GM19193 (cell line): ENCODE data around the gene S100A3.

Source experiments
- POLR2A ChIP-seq: IDR thresholded peaks from 4 replicates; pipeline ENCODE4 v1.6.1; 2011; ENCODE audit not compliant: insufficient read depth, insufficient read length; ENCODE audit errors: extremely low read depth

Gene S100A3, protein sequence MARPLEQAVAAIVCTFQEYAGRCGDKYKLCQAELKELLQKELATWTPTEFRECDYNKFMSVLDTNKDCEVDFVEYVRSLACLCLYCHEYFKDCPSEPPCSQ

DNA sequence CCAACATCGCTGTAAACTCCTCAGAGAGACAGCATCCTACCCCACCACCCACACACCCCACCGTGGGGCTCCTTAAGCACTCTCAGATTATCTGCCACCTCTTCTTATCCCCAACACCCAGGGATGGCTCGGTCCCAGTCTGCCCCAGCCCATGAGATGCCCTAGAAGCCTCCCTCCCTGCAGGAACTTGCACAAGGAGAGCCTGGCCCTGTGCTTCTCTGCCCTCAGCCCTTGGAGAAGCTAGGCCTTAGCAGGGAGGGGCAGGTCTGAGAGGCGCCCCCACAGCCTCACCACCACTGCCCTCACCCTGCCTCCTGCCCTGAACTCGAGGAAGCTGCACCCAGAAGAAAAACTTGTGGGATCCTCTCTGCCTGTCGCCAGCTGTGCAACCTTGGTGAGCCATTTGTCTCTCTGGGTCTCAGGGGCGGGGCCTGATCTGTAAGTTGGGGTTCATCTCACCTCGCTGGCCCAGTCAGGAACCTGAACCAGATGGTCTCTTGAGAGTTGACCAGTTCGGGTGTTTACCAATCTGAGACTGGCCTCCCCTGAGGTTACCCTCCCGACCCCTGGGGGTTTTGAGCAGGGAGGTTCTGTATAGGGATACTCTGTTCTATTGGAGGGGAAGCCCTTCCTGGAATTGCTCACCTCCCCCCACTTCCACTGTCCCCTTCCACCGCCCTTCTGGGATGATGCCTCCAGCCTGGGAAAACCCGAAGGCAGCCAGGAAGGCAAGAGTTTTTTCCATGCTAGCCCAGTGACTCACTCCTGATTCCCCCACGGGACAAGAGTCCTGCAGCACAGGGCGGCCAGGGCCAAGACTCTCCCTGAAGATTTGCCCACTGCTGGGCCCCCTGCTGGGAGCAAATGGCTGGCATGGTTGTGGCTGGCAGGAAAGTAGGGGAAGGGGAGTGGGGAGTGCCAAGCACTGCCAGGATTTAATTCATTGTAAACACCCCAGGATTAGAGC, at the start of gene S100A3:
Gene S100A3 (minus strand): TSS at position 537 of the 967 bp plus-strand sequence. CDS start 773 bp downstream, outside the sequence.
- no peak for TF ChIP-seq POLR2A

DNA sequence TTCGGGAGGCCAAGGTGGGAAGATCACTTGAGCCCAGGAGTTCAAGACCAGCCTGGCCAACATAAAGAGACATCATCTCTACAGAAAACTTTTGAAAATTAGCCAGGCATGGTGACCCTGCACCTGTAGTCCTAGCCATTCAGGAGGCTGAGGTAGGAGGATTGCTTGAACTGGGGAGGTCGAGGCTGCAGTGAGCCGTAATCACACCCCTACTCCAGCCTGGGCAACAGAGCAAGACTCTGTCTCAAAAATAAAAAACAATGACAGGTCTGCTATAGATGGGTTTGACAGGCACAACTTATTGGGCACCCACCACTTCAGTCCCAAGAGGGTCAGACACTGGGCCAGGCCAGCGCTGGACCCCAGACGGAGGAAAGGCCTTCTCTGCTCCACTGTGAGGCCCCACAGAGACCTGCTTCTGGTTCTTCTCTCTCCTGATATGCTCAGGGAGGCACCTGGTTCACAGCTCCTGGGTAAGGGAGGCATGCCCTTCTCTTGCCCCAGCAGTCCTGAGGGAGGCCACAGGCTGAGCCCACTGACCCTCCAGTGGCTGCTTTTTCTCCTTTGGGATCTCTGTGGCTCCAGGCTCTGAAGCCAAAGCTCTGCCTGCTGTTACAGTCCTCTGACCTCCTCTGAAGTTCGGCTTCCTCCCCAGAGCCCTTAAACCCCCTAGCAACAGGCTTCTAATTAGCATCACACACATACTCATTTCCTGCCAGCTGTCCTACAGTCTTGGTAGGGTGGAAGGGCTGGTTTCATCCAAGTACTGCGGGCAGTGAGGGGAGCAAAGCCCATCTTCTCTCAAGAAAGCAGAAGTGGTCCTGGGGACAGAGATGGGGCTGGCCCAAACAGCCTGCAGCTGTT, 49.5 kb upstream of the S100A3 start:
- peak; percentile 65 for TF ChIP-seq POLR2A

DNA sequence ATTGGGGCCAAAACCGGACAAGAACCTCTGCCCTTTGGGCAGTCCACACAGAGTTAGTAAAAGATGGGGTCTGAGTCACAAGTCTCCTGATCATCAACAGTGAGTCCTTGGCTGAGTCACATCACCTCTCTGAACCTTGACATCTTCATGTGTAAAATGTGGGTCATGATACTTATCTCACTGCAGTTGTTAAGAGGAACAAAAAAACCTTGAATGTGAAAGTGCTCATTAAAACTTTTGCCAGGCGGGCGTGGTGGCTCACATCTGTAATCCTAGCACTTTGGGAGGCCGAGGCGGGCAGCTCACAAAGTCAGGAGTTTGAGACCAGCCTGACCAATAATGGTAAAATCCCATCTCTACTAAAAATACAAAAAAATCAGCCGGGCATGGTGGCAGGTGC, 48.1 kb upstream of the S100A3 start:
- TF ChIP-seq POLR2A = no peak

- no peak for TF ChIP-seq POLR2A
These were observed 43.7 kb upstream of the S100A3 start for GRCh38 chr1:153592748-153593147.

DNA sequence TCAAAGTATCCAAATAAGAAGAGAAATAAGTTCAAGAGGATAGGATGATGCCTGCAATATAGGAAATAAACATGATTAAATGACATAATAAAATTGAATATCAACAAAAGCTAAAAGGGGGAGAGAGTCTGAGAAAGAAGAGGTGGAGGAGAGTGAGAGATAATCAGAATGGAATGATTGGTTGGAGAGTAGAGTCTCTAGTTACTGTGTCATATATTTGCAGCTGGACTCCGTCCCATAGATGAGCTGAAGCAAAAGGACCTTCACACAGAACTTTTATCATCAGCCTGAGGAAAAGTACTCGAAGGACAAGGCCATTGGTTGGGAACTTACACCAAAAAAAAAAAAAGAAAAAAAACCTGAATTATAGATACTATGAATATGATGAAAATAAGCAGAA, 39.4 kb upstream of the S100A3 start:
- no peak for TF ChIP-seq POLR2A

GRCh38 chr1:153587314-153587713, 38.3 kb upstream of the S100A3 start:
- TF ChIP-seq POLR2A = no peak

DNA sequence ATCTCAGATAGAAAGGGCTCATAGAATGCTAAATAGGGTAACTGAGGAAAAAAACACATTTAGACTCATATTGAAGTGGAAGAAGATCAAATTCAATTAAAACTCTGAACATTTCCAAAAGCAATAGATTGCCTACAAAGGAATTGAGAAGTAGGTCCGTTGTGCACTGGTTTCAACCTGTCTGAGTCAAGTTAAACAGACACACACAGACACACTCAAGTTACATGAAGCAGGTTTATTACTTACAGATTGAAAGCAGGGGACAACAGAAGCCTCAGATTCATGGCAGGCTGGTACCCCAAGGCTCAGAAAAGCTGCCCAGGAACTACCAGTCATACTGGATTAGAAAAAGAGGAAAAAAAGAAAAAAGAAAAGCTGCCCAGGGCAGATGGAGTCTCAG, 37.3 kb upstream of the S100A3 start:
- no peak for TF ChIP-seq POLR2A

DNA sequence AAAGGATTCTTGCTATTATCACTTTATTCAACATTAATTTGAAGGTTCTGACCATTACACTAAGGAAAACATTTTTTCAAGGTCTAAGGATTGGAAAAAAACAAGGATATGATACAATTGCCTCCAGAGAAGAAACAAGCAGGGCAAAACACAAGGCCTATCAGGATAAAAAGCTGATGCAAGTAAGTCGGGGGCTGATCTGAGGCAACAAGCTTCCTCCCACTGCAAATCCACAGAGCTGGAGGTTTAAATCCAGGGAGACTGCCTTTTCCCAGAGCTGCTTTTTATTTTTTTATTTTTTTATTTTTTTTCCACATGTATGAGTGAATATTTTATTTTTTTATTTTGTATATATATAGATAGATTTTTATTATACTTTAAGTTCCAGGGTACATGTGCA, 35.9 kb upstream of the S100A3 start:
- TF ChIP-seq POLR2A = no peak

DNA sequence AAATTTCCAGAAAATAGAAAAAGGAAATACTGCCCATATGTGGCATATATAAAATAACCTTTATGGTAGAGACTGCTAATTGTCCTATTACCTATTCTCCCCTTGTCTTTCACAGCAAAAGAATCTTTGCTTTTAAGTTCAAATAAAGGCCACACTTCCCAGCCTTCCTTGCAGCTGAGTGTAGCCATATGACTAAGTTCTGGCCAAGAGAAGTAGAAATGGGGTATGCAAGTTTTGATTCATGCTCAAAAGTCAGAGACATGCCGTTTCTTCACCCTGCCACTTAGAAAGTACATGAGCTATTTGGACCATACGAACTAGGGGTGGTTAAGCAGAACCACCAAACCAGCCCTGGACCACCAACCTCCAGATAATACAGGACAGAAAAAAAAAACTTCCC, 34.9 kb upstream of the S100A3 start:
- no peak for TF ChIP-seq POLR2A

DNA sequence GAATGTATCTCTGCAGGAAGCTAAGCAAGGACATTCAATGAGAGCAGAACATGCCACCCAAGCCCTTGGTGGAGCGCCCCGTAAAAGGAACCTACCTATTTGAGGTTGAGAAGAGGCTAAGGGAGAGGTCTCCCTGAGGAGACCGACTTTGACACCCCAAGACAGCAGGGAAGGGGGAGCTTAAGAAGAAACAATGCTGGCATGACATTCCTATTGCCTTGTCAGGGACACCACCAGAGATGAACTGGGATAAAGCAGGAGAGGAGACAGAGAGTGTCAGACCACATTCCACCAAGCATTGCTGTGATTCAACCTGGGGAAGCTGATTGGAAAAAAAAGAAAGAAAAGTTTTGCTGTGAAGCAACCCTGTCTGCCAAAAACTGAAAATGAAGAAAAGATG, 29.9 kb upstream of the S100A3 start:
- no peak for TF ChIP-seq POLR2A

DNA sequence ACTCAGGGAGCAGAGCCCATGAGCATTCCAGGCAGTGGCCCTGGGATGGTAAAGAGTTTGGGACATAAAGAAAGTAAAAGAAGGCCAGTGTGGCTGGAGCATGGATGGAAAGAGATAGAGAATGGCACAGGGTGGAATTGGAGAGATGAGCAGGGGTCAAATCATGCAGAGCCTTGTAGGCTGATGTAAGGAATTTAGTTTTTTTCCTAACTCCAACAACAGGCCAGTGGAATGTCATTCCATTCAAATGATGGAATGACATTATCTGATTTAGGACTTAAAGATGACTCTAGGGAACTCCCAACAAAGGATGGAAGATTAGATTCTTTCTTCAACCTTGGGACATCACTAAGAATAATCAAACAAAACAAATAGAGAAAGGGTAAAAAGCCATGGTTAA, 29.4 kb upstream of the S100A3 start:
- no peak for TF ChIP-seq POLR2A

GRCh38 chr1:153577624-153578051, 28.6 kb upstream of the S100A3 start:
- no peak for TF ChIP-seq POLR2A

DNA sequence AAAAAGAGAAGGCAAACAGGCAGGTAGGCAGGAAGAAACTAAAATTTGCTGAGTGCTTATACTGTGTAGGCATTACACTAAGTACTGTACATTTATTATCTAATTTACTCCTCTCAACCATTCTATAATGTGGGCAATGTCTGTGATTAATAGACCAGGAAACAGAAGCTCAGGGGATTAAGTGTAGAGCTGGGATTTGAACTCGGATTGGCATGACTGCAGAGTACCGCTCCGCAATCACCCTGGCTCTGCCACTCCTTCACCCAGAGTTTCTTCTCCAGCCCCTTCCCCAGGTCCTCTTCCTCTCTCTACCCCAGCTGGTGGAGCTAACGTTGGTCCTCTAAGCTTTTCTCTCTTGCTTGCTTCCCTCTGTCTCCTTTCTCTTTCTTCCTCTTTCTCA, 28.1 kb upstream of the S100A3 start:
- TF ChIP-seq POLR2A = no peak

DNA sequence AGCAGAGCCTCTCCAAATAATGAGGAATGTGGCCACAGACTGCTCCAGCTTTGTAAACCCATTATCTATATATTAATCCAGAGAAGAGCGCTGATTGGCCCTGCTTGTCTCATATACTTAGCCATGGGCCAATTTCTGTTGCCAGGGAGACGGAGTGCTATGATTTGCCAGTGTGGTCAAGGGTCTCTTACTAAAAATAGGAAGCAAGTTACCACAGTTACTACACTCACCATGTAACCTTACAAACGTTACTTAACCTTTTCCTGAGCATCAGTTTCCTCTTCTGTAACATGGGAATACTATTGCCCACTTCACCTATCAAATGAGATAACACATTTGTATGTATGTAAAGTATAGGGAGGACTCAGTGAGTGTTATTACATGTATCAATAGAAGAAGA, 24.3 kb upstream of the S100A3 start:
- no peak for TF ChIP-seq POLR2A

DNA sequence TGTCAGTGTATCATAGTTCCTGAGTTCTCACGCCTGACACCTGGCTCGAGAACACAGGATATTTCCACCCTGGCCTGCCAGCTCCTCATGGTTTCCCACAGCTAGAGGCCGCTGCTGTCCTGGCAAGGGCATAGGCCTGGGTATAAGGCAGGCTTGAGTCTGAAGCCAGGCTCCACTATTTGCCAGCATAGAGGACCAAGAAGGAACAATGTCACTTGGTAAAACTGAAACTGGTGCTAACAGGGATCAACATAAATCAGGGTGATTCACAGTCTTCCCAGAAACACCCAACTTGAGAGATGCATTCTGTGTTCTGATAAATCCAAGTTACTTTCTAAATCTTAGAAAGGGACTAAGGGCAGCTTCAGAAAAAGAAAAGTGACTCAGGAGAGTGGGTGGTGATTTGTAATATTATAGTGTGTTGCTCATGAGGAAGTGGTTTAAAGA, 23.5 kb upstream of the S100A3 start:
- TF ChIP-seq POLR2A = no peak
